ENCODE data around the gene CIC. TPM values are rescaled to one million over a fixed set of nuclear protein-coding genes. Genes with fewer than 3 reads are reported as not detected.
"Not testable (repeated sequence)": the region's sequence is repeated elsewhere in the genome, so short reads cannot be mapped to it uniquely, and the experiment has no call there.

CIC gene
- total RNA-seq, 1 experiment from 2014 or later = 67.9 TPM

GRCh38 chr19:42266928-42267603 is 2.0 kb upstream of the CIC start:
- H3K4me3 Mint-ChIP-seq (ENCODE audit: unreplicated experiment); DNase-seq (ENCODE audit: unreplicated experiment); H3K9me3 Mint-ChIP-seq (ENCODE audit: unreplicated experiment); H3K27me3 Mint-ChIP-seq (ENCODE audit: insufficient read depth, unreplicated experiment); BruUV-seq (replicated peaks); intact Hi-C loops (cut with micrococcal nuclease); H3K27ac Mint-ChIP-seq (ENCODE audit: low read depth, unreplicated experiment): not testable (repeated sequence)
- Mint-ChIP-seq H3K36me3 (ENCODE audit: insufficient read depth, unreplicated experiment) (peaks cover 10% of the 10 kb centered on the region), H3K4me1 (ENCODE audit: insufficient read depth, unreplicated experiment) (peaks cover 23% of the 10 kb centered on the region)
- ChIA-PET CTCF (interaction anchor here (1.7 kb wide), 1 partner anchor 13 kb away, joined by 5 read pairs; no protein-coding TSS in a partner anchor), POLR2A (interaction anchor here (0.7 to 2.1 kb wide), 7 partner anchors 9 to 23 kb away, joined by 3 to 10 read pairs (median 3); partner anchors contain the start of gene ERF)

- Mint-ChIP-seq H3K9me3 (ENCODE audit: unreplicated experiment) (no peaks in the 10 kb centered on the region), H3K27me3 (ENCODE audit: insufficient read depth, unreplicated experiment) (no peaks in the 10 kb centered on the region), H3K4me1 (ENCODE audit: insufficient read depth, unreplicated experiment) (peaks cover 23% of the 10 kb centered on the region), H3K27ac (ENCODE audit: low read depth, unreplicated experiment) (no peak overlapping the region), H3K36me3 (ENCODE audit: insufficient read depth, unreplicated experiment) (peaks cover 10% of the 10 kb centered on the region), H3K4me3 (ENCODE audit: unreplicated experiment) (no peak overlapping the region)
- TF ChIP-seq CTCF (IDR thresholded peaks at IDR 0.05; ENCODE audit: unreplicated experiment) = no peak
- ChIA-PET POLR2A (interaction anchor here (0.6 to 2.1 kb wide), 6 partner anchors 12 to 23 kb away, joined by 3 to 10 read pairs (median 4); partner anchors contain the start of gene ERF), CTCF (interaction anchor here (1.7 kb wide), 1 partner anchor 12 kb away, joined by 5 read pairs; no protein-coding TSS in a partner anchor)
- BruUV-seq (replicated peaks) = TSS peak; percentile 16
- DNase-seq (ENCODE audit: unreplicated experiment) = no peak
- intact Hi-C loops (cut with micrococcal nuclease) = loop anchor here (1.0 to 2.0 kb wide), 2 partner anchors 13 to 16 kb away; partner anchors contain the start of gene ERF
Observed at GRCh38 chr19:42267644-42268141, 1.4 kb upstream of the CIC start.

GRCh38 chr19:42268142-42268703 is 829 bp upstream of the CIC start:
- CTCF ChIA-PET = interaction anchor here (1.7 kb wide), 1 partner anchor 11 kb away, joined by 5 read pairs; no protein-coding TSS in a partner anchor
- Mint-ChIP-seq H3K4me1 (ENCODE audit: insufficient read depth, unreplicated experiment) (peaks cover 23% of the 10 kb centered on the region), H3K9me3 (ENCODE audit: unreplicated experiment) (no peaks in the 10 kb centered on the region), H3K4me3 (ENCODE audit: unreplicated experiment) (no peak overlapping the region), H3K27me3 (ENCODE audit: insufficient read depth, unreplicated experiment) (no peaks in the 10 kb centered on the region), H3K36me3 (ENCODE audit: insufficient read depth, unreplicated experiment) (peaks cover 10% of the 10 kb centered on the region), H3K27ac (ENCODE audit: low read depth, unreplicated experiment) (no peak overlapping the region)
- peak; percentile 100 for DNase-seq (ENCODE audit: unreplicated experiment)
- BruUV-seq (replicated peaks) = no TSS peak
- intact Hi-C loops (cut with micrococcal nuclease) = loop anchor here (1.0 to 2.0 kb wide), 2 partner anchors 13 to 15 kb away; partner anchors contain the start of gene ERF
- no peak for TF ChIP-seq CTCF (IDR thresholded peaks at IDR 0.05; ENCODE audit: unreplicated experiment)
- POLR2A ChIA-PET = interaction anchor here (0.6 to 2.1 kb wide), 4 partner anchors 12 to 24 kb away, joined by 3 to 10 read pairs (median 6); partner anchors contain the start of gene ERF

DNA sequence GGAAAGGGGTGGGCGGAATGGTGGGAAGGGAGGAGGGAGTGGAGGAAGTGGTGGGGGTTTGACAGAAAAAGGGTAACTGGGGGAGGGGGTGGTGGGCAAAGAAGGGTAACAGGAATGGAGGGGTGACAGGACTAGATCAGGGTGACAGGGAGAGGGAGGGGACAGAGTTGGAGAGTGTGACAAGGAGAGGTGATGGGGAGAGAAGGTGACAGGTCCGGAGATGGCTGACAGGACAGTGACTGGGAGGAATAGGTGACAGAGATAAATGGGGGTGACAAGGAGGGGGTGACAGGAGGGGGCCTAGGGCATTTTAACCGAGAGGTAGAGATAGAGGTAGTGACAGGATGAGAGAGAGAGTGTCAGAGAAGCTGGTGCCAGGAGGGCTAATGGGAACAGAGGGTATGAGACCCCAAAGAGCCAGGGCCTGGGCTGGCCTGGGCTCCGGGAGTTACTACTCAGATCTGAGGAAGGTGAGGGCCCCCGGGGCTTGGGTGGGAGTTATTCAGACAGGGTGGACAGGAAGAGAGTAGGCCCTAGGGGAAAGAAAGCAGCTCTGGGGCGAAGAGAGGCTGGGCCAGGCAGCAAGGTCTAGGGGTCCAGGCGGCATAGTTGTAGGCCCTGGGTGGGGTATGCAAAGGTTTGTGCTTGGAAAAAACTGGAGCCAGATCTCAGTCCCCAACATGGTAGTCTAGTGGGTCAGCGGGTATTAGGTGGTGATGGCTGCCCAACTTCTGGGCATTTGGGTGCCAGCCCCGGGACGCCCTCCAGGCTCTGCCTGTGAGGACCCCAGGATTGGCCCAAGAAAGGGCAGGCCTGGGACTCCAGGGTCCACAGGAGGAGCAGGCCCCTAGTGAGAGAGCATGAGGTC is 660 bp downstream of the CIC start:
- no peak for TF ChIP-seq CTCF (IDR thresholded peaks at IDR 0.05; ENCODE audit: unreplicated experiment)
- H3K27ac Mint-ChIP-seq (ENCODE audit: low read depth, unreplicated experiment) = no peak overlapping the region
- no peaks in the 10 kb centered on the region for H3K27me3 Mint-ChIP-seq (ENCODE audit: insufficient read depth, unreplicated experiment)
- POLR2A ChIA-PET = interaction anchor here (0.6 to 4.1 kb wide), 13 partner anchors 11 to 1937 kb away, joined by 3 to 66 read pairs (median 5); partner anchors contain the start of genes DEDD2, ERF, GSK3A and PAFAH1B3
- CTCF ChIA-PET = interaction anchor here (0.9 to 2.1 kb wide), 5 partner anchors 10 to 160 kb away, joined by 3 to 20 read pairs (median 4); partner anchors contain the start of gene POU2F2
- intact Hi-C loops (cut with micrococcal nuclease) = loop anchor here (2.0 kb wide), 1 partner anchor 15 kb away; the partner anchor contains the start of gene ERF
- H3K36me3 Mint-ChIP-seq (ENCODE audit: insufficient read depth, unreplicated experiment) = peaks cover 24% of the 10 kb centered on the region
- no peaks in the 10 kb centered on the region for H3K9me3 Mint-ChIP-seq (ENCODE audit: unreplicated experiment)
- H3K4me3 Mint-ChIP-seq (ENCODE audit: unreplicated experiment) = no peak overlapping the region
- BruUV-seq (replicated peaks) = no TSS peak
- peaks cover 23% of the 10 kb centered on the region for H3K4me1 Mint-ChIP-seq (ENCODE audit: insufficient read depth, unreplicated experiment)
- no peak for DNase-seq (ENCODE audit: unreplicated experiment)
